Measurements from ENCODE around the gene PRDM11.

DNA sequence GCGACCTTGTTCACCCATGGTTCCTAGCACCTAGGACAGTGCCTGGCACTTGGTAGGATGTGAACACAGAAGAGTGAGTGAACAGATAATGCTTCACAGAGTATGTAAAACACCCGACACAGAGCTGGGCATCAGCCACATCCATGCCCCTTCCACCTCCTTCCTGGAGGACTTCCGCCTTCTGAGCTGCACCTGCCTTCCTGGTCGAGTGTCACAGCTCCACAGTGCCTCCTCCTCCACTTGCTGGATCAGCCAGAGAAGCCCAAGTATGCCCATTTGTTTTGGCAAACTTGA, 20.1 kb downstream of the PRDM11 start:
- no peak for TF ChIP-seq POLR2AphosphoS5 (IDR thresholded peaks at IDR 0.05; ENCODE audit: low read depth, low read length)
- no peak for TF ChIP-seq POLR2A (IDR thresholded peaks at IDR 0.05; ENCODE audit: low read depth, low read length)
- TF ChIP-seq TAF1 (IDR thresholded peaks at IDR 0.05; ENCODE audit: low read depth, low read length): no peak
